IMR-90 (cell line): ENCODE results near the gene PNCK. TPM values are rescaled to one million over a fixed set of nuclear protein-coding genes. Genes with fewer than 3 reads are reported as not detected.

Experiments used
- ATAC-seq: fragments of 200-7000 bp; cut with Tn5 transposase; 2 replicates; pipeline ENCODE4 v1.9.1; 2020; ENCODE audit warnings: low read depth, mild to moderate bottlenecking, moderate library complexity
- BruUV-seq: library from RNA; stranded (reverse); fragments of 400-500 nt; replicated peaks from 2 replicates; lab custom pipeline; 2021; lab: Mats Ljungman, UMichigan
- CTCF ChIA-PET: fragments of 300-600 bp; formaldehyde crosslinking; extraction: SDS; loops from one replicate; lab custom pipeline; 2021; ENCODE audit warnings: antibody characterized with exemption; lab: Yijun Ruan, JAX
- POLR2A ChIA-PET: fragments of 300-600 bp; sonication (Branson Sonifier 250); formaldehyde crosslinking; loops from one replicate; lab custom pipeline; 2022; ENCODE audit warnings: antibody characterized with exemption; ENCODE audit not compliant: unreplicated experiment; lab: Charles Lee
- DNase-seq: peaks from one replicate; pipeline ENCODE4 v3.0.0; 2013
- H2AFZ ChIP-seq: replicated peaks from 2 replicates; pipeline ENCODE3; 2013; ENCODE audit warnings: low read length, mild to moderate bottlenecking; ENCODE audit not compliant: poor library complexity
- H2AK5ac ChIP-seq: 2 replicates; pipeline ENCODE4 v1.6.1; 2013; ENCODE audit warnings: low read depth, low read length, inconsistent platforms
- H2AK9ac ChIP-seq: replicated peaks from 2 replicates; pipeline ENCODE3; 2013; ENCODE audit warnings: mild to moderate bottlenecking, low read depth, low read length, moderate library complexity; ENCODE audit not compliant: poor library complexity
- H2BK120ac ChIP-seq: 2 replicates; pipeline ENCODE4 v1.6.1; 2013; ENCODE audit warnings: low read depth, low read length, inconsistent platforms
- H2BK15ac ChIP-seq: 3 replicates; pipeline ENCODE4 v1.6.1; 2013; ENCODE audit warnings: low read depth, low read length, inconsistent platforms
- H2BK20ac ChIP-seq: 2 replicates; pipeline ENCODE4 v1.6.1; 2013; ENCODE audit warnings: low read depth, mild to moderate bottlenecking, inconsistent platforms, low read length, moderate library complexity
- H2BK5ac ChIP-seq: 2 replicates; pipeline ENCODE4 v1.6.1; 2013; ENCODE audit warnings: mild to moderate bottlenecking, low read depth, low read length, inconsistent platforms; ENCODE audit not compliant: poor library complexity, severe bottlenecking
- H3K14ac ChIP-seq: replicated peaks from 2 replicates; pipeline ENCODE4 v1.6.1; 2013; ENCODE audit warnings: low read depth, low read length, inconsistent platforms
- H3K18ac ChIP-seq: 2 replicates; pipeline ENCODE4 v1.6.1; 2013; ENCODE audit warnings: low read depth, low read length, control low read depth
- H3K23ac ChIP-seq: 2 replicates; pipeline ENCODE4 v1.6.1; 2013; ENCODE audit warnings: low read depth, low read length, inconsistent platforms
- H3K27ac ChIP-seq: 2 replicates; pipeline ENCODE4 v1.5.1; 2013; ENCODE audit warnings: mild to moderate bottlenecking, control low read depth, low read length; ENCODE audit not compliant: insufficient read depth
- H3K27me3 ChIP-seq: 2 replicates; pipeline ENCODE4 v1.6.1; 2013; ENCODE audit warnings: low read length; ENCODE audit not compliant: control insufficient read depth, insufficient read depth
- H3K36me3 ChIP-seq: 2 replicates; pipeline ENCODE4 v1.6.1; 2013; ENCODE audit warnings: low read length, mixed read lengths; ENCODE audit not compliant: control insufficient read depth, insufficient read depth
- H3K4ac ChIP-seq: 2 replicates; pipeline ENCODE4 v1.6.1; 2013; ENCODE audit warnings: low read depth, low read length, inconsistent platforms
- H3K4me1 ChIP-seq: 2 replicates; pipeline ENCODE4 v1.6.1; 2013; ENCODE audit warnings: low read length, mixed read lengths; ENCODE audit not compliant: control insufficient read depth, insufficient read depth
- H3K4me2 ChIP-seq: 2 replicates; pipeline ENCODE4 v1.6.1; 2013; ENCODE audit warnings: low read depth, mild to moderate bottlenecking, control low read depth, low read length, moderate library complexity
- H3K4me3 ChIP-seq: 2 replicates; pipeline ENCODE4 v1.5.1; 2013; ENCODE audit warnings: low read depth, mild to moderate bottlenecking, control low read depth, low read length, moderate library complexity; ENCODE audit not compliant: insufficient read depth
- H3K56ac ChIP-seq: 2 replicates; pipeline ENCODE4 v1.6.1; 2013; ENCODE audit warnings: low read length, inconsistent platforms; ENCODE audit not compliant: insufficient read depth; ENCODE audit errors: extremely low read depth
- H3K79me1 ChIP-seq, 2 experiments: 2 replicates each; pipeline ENCODE4 v1.6.1; 2013; ENCODE audit warnings: low read length in 2 of 2, inconsistent platforms in 1 of 2, low read depth in 1 of 2
- H3K9ac ChIP-seq: 2 replicates; pipeline ENCODE4 v1.6.1; 2013; ENCODE audit warnings: low read depth, low read length, control low read depth
- H3K9me1 ChIP-seq: 2 replicates; pipeline ENCODE4 v1.6.1; 2013; ENCODE audit warnings: low read length, inconsistent platforms; ENCODE audit not compliant: insufficient read depth
- H3K9me3 ChIP-seq: 2 replicates; pipeline ENCODE4 v1.6.1; 2013; ENCODE audit warnings: low read length; ENCODE audit not compliant: control insufficient read depth, insufficient read depth
- H4K20me1 ChIP-seq: 2 replicates; pipeline ENCODE4 v1.6.1; 2013; ENCODE audit warnings: low read length, inconsistent platforms; ENCODE audit not compliant: insufficient read depth
- H4K5ac ChIP-seq: 2 replicates; pipeline ENCODE4 v1.6.1; 2013; ENCODE audit warnings: mild to moderate bottlenecking, low read depth, low read length, control low read depth
- H4K8ac ChIP-seq, 2 experiments: 2 replicates each; pipeline ENCODE4 v1.6.1; 2013; ENCODE audit warnings: low read depth in 2 of 2, low read length in 2 of 2, control low read depth in 1 of 2, inconsistent platforms in 1 of 2
- H4K91ac ChIP-seq: 2 replicates; pipeline ENCODE4 v1.6.1; 2013; ENCODE audit warnings: low read depth, low read length, inconsistent platforms; ENCODE audit not compliant: insufficient read depth
- BHLHE40 ChIP-seq: fragments of 150-350 bp; IDR thresholded peaks from 2 replicates; pipeline ENCODE4 v1.6.1; 2016; ENCODE audit warnings: mild to moderate bottlenecking, low read depth, low read length
- CEBPB ChIP-seq: IDR thresholded peaks from 2 replicates; pipeline ENCODE4 v1.6.1; 2012; ENCODE audit warnings: low read depth, low read length, improper control_type of control experiment
- CHD1 ChIP-seq: IDR thresholded peaks from 2 replicates; pipeline ENCODE4 v1.6.1; 2012; ENCODE audit warnings: low read depth, low read length, improper control_type of control experiment
- CTCF ChIP-seq: conservative IDR thresholded peaks from 2 replicates; pipeline ENCODE4 v1.5.1; 2012; ENCODE audit warnings: mild to moderate bottlenecking, low read depth, low read length, improper control_type of control experiment
- ELK1 ChIP-seq: fragments of 150-350 bp; IDR thresholded peaks from 2 replicates; pipeline ENCODE4 v1.6.1; 2016; ENCODE audit warnings: low read depth, mild to moderate bottlenecking, low read length, moderate library complexity, borderline replicate concordance
- FOS ChIP-seq: fragments of 150-350 bp; IDR thresholded peaks from 2 replicates; pipeline ENCODE4 v1.6.1; 2016; ENCODE audit warnings: low read depth, low read length
- MAZ ChIP-seq: IDR thresholded peaks from 2 replicates; pipeline ENCODE4 v1.6.1; 2012; ENCODE audit warnings: low read depth, mild to moderate bottlenecking, low read length, improper control_type of control experiment, moderate library complexity, borderline replicate concordance
- MXI1 ChIP-seq: IDR thresholded peaks from 2 replicates; pipeline ENCODE4 v1.6.1; 2012; ENCODE audit warnings: low read depth, mild to moderate bottlenecking, low read length, moderate library complexity, borderline replicate concordance
- NFE2L2 ChIP-seq: fragments of 150-350 bp; IDR thresholded peaks from 2 replicates; pipeline ENCODE4 v1.6.1; 2016; ENCODE audit warnings: low read depth, mild to moderate bottlenecking, low read length
- POLR2A ChIP-seq: IDR thresholded peaks from 2 replicates; pipeline ENCODE4 v1.6.1; 2012; ENCODE audit warnings: mild to moderate bottlenecking, low read depth, low read length
- RAD21 ChIP-seq: IDR thresholded peaks from 2 replicates; pipeline ENCODE4 v1.6.1; 2012; ENCODE audit warnings: low read length, improper control_type of control experiment
- RCOR1 ChIP-seq: IDR thresholded peaks from 2 replicates; pipeline ENCODE4 v1.6.1; 2012; ENCODE audit warnings: mild to moderate bottlenecking, low read length, improper control_type of control experiment; ENCODE audit not compliant: insufficient replicate concordance
- RFX5 ChIP-seq: IDR thresholded peaks from 2 replicates; pipeline ENCODE4 v1.8.0; 2012; ENCODE audit warnings: low read depth, mild to moderate bottlenecking, low read length, moderate library complexity
- USF2 ChIP-seq: fragments of 150-350 bp; IDR thresholded peaks from 2 replicates; pipeline ENCODE4 v1.6.1; 2017; ENCODE audit warnings: mild to moderate bottlenecking, antibody characterized with exemption, low read length, low read depth
- WGBS, 2 experiments: methylation state at CpG; one replicate each; pipeline versions ENCODE4 v1.1.5 to v1.1.7; 2013; ENCODE audit warnings: missing lambda C conversion rate in 2 of 2; ENCODE audit not compliant: insufficient read length in 1 of 2; ENCODE audit errors: extremely low coverage in 2 of 2; 5-methylcytosine and 5-hydroxymethylcytosine counted together
- dilution Hi-C: fragments of 300-500 bp; cut with HindIII; formaldehyde crosslinking; loops from one replicate; pipeline ENCODE4 v1.14.3; 2018; ENCODE audit warnings: low sequenced_read_pairs; ENCODE audit not compliant: unreplicated experiment
- in situ Hi-C: fragments of 300-500 bp; cut with MboI; formaldehyde crosslinking; loops from 3 replicates; pipeline ENCODE4 v1.14.3; 2019; ENCODE audit warnings: low sequenced_read_pairs, inconsistent platforms, mixed read lengths
- intact Hi-C: fragments of 100-400 bp; cut with micrococcal nuclease; formaldehyde crosslinking; loops from 2 replicates; pipeline ENCODE4 v1.10.0; 2022
- polyA plus RNA-seq, 3 experiments: library from polyadenylated mRNA; depleted of rRNA; stranded (reverse); fragments of >200 nt; gene quantifications; 2 replicates each; pipeline ENCODE4 v1.2.3, GENCODE V29; 2012; ENCODE audit warnings: low replicate concordance in 1 of 3
- total RNA-seq: library from RNA; depleted of rRNA; stranded (reverse); fragments of >200 nt; gene quantifications from 2 replicates; pipeline ENCODE4 v1.2.3, GENCODE V29; 2012

PNCK gene
- total and polyA plus RNA-seq, 2 of the 4 experiments (the other 2 are of a cell fraction) = 0.18 to 0.22 TPM

- H3K18ac ChIP-seq = no peak overlapping the region
- TF ChIP-seq USF2 = no peak
- no peak for TF ChIP-seq CTCF
- no peak for TF ChIP-seq RAD21
- TF ChIP-seq BHLHE40 = no peak
- TF ChIP-seq RCOR1 = no peak
- TF ChIP-seq FOS = no peak
- TF ChIP-seq ELK1 = no peak
- TF ChIP-seq RFX5 = no peak
- TF ChIP-seq CEBPB = no peak
- TF ChIP-seq CHD1 = no peak
- TF ChIP-seq MXI1 = no peak
- no peak for TF ChIP-seq POLR2A
- no peak for TF ChIP-seq NFE2L2
- no peak for TF ChIP-seq MAZ
- 77% methylated on average over 5 of the region's 15 CpGs; no CpG with 5 or more reads in 1 of the 2 experiments for WGBS, 2 experiments
- H3K4me2 ChIP-seq = no peak overlapping the region
- H2AFZ ChIP-seq = no peak overlapping the region
- POLR2A ChIA-PET = no interaction called here
- no peak overlapping the region for H4K5ac ChIP-seq
- CTCF ChIA-PET = no interaction called here
- H4K8ac ChIP-seq = no peak overlapping the region
- ATAC-seq (no peak), DNase-seq (no peak)
- H3K9ac ChIP-seq = no peak overlapping the region
- H2BK5ac ChIP-seq = no peak overlapping the region
- no peak overlapping the region for H2BK15ac ChIP-seq
- H3K36me3 ChIP-seq = peaks cover 6% of the 10 kb centered on the region; the same call in 1 of the 2 replicates
- H3K4me1 ChIP-seq = no peaks in the 10 kb centered on the region
- H3K9me3 ChIP-seq = no peaks in the 10 kb centered on the region
- no peak overlapping the region for H3K23ac ChIP-seq
- no peak overlapping the region for H2AK9ac ChIP-seq
- H3K27ac ChIP-seq = no peak overlapping the region
- in situ Hi-C loops (no loop called here), dilution Hi-C loops (no loop called here), intact Hi-C loops (no loop called here)
- H3K4me3 ChIP-seq = no peak overlapping the region
- no peak overlapping the region for H2BK120ac ChIP-seq
- H3K56ac ChIP-seq = no peak overlapping the region
- H2BK20ac ChIP-seq = no peak overlapping the region
- no peak overlapping the region for H3K4ac ChIP-seq
- H3K14ac ChIP-seq = no peak overlapping the region
- no peaks in the 10 kb centered on the region for H3K27me3 ChIP-seq
- H4K20me1 ChIP-seq = no peaks in the 10 kb centered on the region
- H4K91ac ChIP-seq = no peak overlapping the region
- H3K79me1 ChIP-seq = no peaks in the 10 kb centered on the region
- H2AK5ac ChIP-seq = no peak overlapping the region
- TSS peak; percentile 68 for BruUV-seq
- H3K9me1 ChIP-seq = no peaks in the 10 kb centered on the region
Measured at GRCh38 chrX:153696100-153696499, 22.5 kb upstream of the PNCK start.
